Astrocyte of the spinal cord (primary cell): Measurements from ENCODE around the gene CREB5.
A peak's percentile ranks its signal among the peaks of the same experiment; 100 is the strongest.

Experiments used
- DNase-seq: peaks from one replicate; pipeline ENCODE4 v3.0.0; 2011; ENCODE audit warnings: low read depth, low spot score
- H3K4me3 ChIP-seq: 2 replicates; pipeline ENCODE4 v1.5.1; 2011; ENCODE audit warnings: low read depth, mild to moderate bottlenecking, low read length, moderate library complexity
- CTCF ChIP-seq: IDR thresholded peaks from 2 replicates; pipeline ENCODE4 v1.5.1; 2012; ENCODE audit warnings: low read depth, mild to moderate bottlenecking, low read length, inconsistent platforms
- in situ Hi-C: cut with HindIII; loops from 2 replicates; pipeline ENCODE4 v1.10.0; 2017; ENCODE audit warnings: low sequenced_read_pairs

Gene CREB5

GRCh38 chr7:28661826-28662595, 249.7 kb downstream of the CREB5 start:
- in situ Hi-C loops, result no loop called here
- no peak for DNase-seq
- no peak overlapping the region for H3K4me3 ChIP-seq

GRCh38 chr7:28666154-28666553, 253.8 kb downstream of the CREB5 start:
- H3K4me3 ChIP-seq, result no peak overlapping the region
- DNase-seq, result peak; percentile 61
- no peak for TF ChIP-seq CTCF
- in situ Hi-C loops, result no loop called here

More at GRCh38 chr7:28661826-28662595, 249.7 kb downstream of the CREB5 start:
- TF ChIP-seq CTCF, result no peak

- in situ Hi-C loops, result no loop called here
Measured at GRCh38 chr7:28668085-28668484, 255.8 kb downstream of the CREB5 start.

GRCh38 chr7:28669330-28669729, 257.0 kb downstream of the CREB5 start:
- no peak for TF ChIP-seq CTCF
- in situ Hi-C loops, result no loop called here
- no peak for DNase-seq
- H3K4me3 ChIP-seq, result no peak overlapping the region

More at GRCh38 chr7:28668085-28668484, 255.8 kb downstream of the CREB5 start:
- DNase-seq, result no peak
- TF ChIP-seq CTCF, result no peak
- no peak overlapping the region for H3K4me3 ChIP-seq

- DNase-seq, result no peak
- H3K4me3 ChIP-seq, result no peak overlapping the region
- in situ Hi-C loops, result no loop called here
- no peak for TF ChIP-seq CTCF
Measured at GRCh38 chr7:28671526-28671925, 259.2 kb downstream of the CREB5 start.

- in situ Hi-C loops, result no loop called here
- no peak for TF ChIP-seq CTCF
- H3K4me3 ChIP-seq, result no peak overlapping the region
- DNase-seq, result no peak
Measured at GRCh38 chr7:28672397-28672797, 260.1 kb downstream of the CREB5 start.

GRCh38 chr7:28674359-28674782, 262.1 kb downstream of the CREB5 start:
- in situ Hi-C loops, result no loop called here
- TF ChIP-seq CTCF, result no peak
- no peak for DNase-seq
- H3K4me3 ChIP-seq, result no peak overlapping the region
